Measurements from ENCODE around the gene MCU.
A peak's percentile ranks its signal among the peaks of the same experiment; 100 is the strongest.
"Not testable (repeated sequence)": the region's sequence is repeated elsewhere in the genome, so short reads cannot be mapped to it uniquely, and the experiment has no call there.

Gene MCU

DNA sequence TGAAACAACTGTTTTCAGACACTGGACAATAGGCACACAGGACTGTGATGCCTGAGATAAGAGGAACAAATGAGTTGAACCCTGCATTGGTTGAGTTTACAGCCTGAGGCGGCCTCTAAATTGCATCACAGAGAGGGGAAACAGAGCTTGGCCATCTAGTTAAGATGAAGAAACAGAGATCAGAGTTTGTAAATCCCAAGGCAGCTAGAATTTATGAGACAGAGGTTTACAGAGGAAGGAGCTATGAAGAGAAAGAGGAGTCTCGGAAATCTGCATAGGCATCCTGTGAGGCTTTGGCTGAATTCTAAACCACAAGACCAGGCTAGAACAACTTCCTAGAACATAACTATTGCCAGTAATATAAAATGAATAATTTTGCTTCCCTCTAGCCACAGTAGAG is 160.6 kb downstream of the MCU start:
- no peak for DNase-seq

DNA sequence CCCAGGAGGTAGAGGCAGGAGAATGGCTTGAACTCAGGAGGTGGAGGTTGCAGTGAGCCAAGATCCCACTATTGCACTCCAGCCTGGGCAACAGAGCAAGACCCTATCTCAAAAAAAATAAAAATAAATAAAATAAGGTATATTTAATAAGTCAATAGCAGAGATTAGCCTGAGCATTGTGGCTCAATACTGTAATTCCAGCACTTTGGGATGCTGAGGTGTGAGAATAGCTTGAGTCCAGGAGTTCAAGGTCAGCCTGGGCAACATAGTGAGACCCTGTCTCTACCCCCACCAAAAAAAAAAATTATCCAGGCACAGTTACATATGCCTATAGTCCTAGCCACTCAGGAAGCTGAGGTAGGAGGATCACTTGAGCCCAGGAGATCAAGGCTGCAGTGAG is 163.2 kb downstream of the MCU start:
- no peak for DNase-seq

DNA sequence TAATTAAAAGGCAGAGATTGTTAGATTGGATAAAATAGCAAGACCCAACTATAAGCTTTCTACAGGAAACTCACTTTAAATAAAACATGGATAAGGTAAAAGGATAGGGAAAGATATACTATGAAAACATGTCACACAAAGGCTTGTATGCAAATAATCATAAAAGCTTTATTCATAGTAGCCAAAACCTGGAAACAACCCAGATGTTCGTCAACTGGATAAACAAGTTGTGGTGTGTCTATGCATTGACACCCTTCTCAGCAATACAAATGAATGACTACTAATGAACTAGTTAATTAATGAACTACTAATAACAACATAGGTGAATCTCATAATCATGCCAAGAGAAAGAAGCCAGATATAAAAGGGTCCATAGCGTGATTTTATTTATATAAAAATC is 163.8 kb downstream of the MCU start:
- no peak for DNase-seq

DNA sequence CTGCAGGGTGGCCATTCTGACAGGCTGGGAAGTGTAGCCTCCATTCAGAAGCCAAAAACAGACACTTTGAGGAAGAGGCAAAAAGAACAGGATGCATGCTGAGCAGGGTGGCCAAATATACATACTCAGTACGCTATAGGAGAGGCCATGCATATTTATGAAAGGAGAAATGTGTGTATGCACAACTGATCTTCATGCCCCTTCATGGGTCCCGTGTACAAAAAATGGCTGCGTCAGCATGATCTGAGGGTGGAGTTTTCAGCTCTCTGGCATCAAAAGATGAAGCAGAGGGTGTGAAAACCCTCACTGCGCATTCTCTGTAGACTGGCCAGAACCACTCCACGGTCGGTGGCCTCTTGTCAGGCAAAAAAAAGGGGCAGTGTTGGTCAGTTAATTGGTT is 166.1 kb downstream of the MCU start:
- DNase-seq, result no peak

DNA sequence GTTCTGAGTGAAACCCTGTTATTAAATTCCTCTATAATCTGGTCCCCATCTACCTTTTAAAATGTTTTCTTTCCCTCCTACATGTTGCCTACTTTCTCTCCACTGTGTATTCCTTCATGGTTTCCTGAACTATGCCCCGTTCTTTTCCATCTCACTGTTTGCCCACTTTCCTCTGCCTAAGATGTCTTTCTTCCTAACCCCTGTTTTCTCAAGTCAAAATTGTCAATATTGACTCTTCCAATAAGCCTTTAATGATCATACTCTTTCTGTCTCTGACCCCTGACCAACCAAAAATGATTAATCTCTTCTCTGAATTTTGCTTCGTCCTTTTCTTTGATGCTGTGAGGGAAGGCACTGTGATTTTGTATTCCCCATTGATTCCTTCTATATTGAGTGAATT is 171.0 kb downstream of the MCU start:
- no peak for DNase-seq

DNA sequence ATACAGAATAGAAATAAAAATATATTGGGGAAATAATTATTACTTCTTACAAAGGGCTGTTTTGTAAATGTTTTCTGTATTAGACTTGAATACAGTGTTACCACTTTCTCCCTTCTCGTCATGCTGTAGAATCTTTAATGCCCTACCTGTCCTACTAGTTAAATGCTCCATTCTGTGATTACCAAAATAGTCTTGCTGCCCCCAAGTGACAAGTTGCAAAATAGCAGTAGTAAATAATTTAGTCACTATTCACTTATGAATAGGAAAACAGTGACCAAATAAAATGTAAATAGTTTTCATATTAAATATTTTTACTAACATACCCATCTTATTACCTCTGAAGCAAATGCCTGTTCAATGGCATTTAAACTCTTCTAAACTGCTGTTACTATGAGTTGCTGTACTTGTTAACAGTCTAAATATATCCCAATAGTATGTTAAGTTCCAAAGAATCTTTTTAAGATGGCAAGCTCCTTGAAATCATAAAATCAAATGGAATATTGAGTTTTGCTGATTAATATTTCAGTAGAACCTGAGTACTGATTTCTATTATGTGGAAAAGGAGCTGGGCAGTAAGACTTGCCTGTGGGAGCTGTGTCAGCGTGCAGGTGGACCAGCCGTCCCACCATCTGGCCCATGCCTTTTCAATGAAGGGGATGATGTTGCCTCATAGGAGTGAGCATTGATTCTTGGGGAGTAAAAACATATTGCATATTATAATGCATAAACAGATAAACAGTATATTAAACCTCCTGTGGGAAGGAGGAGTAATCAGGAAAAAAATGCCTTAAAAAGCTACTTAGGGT is 183.5 kb downstream of the MCU start:
- DNase-seq, result no peak

DNA sequence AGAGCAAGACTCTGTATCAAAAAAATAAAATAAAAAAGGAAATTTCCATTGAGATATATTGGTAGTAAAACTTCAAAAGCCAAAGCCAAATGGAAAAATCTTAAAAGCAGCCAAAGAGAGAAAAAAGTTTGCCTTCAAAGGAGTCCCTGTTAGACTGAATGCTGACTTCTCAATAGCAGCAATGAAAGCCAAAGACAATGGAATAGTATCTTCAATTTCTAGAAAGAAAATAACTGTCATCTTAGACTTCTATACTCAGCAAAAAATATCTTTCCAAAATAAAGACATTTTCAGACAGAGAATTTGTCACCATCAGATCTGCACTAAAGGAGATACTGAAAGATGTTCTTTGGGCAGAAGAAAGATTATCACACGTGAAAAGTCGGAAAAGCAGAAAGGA is 187.3 kb downstream of the MCU start:
- no peak for DNase-seq

DNA sequence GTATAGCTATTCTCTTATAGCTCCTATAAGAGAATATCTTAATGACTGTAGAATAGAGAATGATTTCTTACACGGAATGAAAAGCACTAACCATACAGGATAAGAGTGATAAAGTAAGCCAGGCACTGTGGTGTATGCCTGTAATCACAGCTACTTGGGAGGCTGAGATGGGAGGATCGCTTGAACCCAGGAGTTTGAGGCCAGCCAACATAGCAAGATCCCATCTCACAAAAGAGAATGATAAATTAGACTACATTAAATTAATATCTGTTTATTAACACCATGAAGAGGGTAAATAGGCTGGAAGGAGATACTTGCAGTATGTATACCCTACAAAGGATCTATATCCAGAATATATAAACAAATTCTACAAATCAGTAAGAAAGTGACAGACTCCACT is 189.3 kb downstream of the MCU start:
- no peak for DNase-seq

DNA sequence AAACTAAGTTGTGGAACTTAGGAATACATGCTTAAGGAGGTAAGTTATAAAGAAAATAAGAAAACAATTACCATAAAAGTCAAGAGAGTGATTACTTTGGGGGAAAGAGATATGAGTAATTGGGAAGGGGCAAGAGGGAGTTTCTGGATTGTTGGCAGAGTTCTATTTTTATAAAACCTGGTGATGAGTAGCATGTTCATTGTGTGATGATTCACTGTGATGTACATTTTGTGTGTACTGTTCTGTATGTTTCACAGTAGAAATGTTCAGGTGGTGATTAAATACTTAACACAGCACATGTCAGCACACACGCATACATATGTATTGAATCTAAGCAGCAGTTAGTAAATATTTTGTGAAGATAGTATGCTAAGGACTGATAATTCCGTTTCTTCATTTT is 191.9 kb downstream of the MCU start:
- no peak for DNase-seq

DNA sequence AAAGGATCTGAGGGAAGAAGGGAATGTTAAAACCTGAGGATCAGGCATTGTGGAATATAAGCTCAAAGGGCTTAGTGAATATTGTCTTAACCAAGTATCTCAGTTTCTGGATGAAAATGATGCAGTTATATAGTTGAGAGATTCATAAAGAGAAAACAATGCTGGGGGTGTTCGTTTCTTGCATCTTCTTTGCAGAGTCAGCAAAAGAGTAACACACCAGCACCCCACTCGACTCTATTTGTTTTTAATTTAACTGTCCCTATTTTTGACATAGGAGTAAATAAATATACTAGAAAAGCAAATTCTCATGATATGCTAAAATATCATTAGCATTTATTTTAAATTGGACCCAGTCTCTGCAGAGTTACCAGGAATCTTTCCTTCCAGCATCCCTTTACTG is 194.0 kb downstream of the MCU start:
- DNase-seq, result no peak

DNA sequence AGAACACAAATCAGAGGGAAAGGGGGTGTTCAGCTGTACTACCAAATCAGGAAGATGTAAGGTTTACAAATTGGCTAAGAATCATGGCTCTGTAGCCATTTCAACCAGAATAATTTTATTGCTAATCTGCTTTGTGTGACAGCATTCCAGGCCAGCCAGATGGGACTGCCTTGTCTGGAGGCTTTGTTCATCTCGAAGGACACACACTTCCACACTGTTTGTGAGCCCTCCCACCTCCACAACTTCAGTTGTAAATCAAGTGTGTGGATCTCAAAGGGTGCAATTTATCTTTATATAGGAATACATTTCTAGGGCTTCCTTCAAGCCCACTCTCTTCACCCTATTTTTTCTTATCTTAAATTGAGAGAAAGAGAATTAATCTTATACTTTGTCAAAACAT is 194.7 kb downstream of the MCU start:
- no peak for DNase-seq

DNA sequence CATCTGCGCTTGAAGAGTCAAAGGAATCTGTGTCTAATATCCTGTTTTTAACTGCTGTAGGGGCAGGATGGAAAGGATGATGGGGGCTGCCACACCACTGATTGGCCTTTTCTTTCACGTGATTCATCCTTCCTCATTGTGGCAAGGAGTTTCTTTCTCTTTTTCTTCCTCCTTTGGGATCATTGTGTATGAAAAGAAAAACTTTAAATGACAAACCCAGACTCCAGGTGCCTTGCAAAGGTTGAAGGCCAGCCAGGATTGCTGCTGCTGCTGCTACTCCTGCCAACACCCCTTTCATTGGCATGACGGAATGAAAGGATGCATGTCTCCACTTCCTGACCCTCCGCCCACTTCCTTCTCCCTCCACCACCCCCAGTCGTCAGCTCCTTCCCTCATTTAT is 195.1 kb downstream of the MCU start:
- DNase-seq, result peak; percentile 53

DNA sequence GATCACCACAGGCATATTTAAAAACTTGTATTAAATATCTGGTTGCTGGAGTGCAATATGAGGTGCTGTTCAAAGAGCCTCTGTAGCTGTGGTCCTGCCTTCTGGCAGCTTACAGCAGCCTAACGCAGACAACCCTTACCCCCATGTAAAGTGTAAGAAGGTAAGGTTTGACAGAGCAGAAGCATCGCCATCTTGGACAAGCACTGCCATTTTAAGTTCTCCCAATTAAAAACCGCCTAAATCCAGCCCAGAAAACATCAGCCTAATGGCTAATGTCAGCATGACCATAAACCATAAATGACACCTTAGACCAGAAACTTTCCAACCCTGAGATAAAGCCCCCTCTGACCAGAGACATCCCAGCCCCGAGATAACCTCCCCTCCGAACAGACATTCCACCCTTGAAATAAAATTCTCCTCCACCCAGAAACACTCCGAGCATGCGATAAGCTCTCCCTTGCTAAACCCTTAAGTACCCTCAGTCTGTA is 196.3 kb downstream of the MCU start:
- no peak for DNase-seq

DNA sequence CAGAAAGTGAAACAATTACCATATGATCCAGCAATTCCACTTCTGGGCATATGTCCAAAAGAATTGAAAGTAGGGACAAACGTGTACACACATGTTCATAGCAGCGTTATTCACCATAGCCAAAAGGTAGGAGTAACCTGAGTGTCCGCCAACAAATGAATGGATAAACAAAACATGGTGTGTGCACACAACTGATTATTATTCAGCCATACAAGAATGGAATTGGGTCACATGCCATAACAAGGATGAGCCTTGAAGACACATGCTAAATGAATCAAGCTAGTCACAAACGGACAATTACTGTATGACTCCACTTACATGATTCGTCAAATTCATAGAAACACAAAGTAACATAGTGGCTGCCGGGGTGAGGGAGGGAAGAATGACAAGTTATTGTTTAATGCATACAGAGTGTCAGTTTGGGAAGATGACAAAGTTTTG is 197.5 kb downstream of the MCU start:
- DNase-seq, result no peak

DNA sequence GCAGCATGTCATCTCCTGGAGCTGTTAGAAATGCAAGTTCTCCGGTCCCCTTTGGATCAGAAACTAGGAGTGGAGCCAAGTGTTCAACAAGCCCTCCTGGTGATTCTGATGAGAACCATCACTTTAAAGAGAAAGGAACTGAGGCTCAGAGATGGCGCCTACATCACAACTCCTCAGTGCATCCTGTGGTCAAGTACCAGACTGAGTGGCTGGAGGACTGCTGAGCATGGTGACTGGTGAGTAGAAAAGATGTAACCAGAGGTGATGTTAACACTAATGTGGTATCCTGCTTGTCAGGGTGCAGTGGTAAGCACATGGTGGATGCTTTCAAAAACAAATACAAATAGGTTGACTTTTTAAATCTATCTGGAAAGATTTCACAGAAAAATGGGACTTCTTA is 198.1 kb downstream of the MCU start:
- no peak for DNase-seq

DNA sequence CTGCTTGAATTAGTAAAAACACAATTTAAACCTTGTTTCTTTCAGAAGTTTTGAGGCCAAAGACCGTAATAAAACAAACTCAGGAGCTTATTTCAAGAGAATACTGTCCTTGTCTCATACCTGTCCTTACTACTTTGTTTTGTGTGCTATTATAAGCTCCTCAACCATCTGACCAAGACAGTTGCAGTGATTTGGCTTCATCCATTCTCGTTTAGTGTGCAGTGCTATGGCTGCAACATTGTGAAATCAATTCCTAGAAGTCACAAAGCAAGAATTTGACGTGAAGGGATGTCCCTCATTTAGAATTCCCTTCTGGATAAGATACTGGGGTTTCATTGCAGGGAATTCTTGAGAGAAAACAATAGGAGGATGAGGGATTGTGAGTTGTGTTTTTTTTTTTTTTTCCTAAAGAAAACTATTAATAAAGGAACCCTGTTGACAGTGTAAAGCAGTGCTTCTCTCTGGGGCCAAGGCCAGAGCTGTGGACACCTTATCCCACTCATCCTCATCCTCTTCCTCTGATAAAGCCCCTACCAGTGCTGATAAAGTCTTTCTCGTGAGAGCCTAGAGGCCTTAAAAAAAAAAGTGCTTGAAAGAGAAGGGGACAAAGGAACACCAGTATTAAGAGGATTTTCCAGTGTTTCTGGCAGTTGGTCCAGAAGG is 201.3 kb downstream of the MCU start, which contains the start of gene OIT3:
Gene OIT3 (plus strand): TSS at position 604 of the 663 bp plus-strand sequence. CDS start 60 bp downstream, outside the sequence.
- no peak for DNase-seq

DNA sequence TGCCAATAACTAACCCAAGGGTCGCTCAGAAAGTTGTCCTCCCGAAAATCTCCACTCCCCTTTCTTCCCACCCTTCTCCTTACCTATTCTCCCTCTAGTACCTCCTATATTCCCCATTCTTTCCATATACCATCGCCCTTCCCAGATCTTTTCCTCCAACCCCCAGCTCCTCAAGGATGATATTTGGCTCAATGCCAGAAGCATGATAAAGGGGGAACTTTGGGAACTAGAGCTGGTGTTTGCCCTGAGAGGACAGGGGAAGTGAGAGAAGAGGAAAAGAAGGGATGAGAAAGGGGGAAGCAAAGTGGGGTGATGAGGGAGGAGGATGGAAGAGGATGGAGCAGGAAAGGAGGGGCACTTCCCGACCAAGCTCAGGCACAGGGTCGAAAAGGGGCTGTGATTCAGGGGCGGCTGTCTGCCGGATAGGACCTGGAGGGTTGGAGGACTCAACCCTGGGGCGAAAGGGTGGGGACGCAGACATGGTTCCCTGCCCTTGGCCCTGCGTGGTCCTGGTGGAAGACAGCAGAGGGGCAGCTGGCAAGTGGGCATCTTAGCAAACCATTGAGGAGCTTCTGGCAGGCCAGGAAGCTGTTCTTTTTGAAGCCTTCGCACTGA is 203.4 kb downstream of the MCU start:
- DNase-seq, result no peak

DNA sequence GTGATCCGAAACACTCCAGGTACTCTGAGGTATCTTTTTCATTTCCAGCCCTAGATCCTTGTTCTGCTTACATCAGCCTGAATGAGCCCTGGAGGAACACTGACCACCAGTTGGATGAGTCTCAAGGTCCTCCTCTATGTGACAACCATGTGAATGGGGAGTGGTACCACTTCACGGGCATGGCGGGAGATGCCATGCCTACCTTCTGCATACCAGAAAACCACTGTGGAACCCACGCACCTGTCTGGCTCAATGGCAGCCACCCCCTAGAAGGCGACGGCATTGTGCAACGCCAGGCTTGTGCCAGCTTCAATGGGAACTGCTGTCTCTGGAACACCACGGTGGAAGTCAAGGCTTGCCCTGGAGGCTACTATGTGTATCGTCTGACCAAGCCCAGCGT is 206.7 kb downstream of the MCU start:
- no peak for DNase-seq

DNA sequence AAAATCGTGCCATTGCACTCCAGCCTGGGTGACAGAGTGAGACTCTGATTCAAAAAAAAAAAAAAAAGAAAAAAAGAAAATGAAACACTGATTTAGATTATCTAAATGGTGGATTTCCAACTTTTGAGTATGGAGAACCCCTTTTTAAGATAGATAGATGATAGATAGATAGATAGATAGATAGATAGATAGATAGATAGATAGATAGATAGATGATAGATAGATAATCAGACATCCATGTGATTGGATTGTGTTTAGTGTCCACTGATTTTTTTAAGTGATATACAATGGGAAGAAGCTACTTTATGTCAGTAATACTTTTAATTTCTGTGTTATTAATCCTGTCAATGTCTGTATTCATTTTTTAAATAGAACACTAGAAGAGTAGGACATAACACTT is 207.6 kb downstream of the MCU start:
- DNase-seq, result no peak

DNA sequence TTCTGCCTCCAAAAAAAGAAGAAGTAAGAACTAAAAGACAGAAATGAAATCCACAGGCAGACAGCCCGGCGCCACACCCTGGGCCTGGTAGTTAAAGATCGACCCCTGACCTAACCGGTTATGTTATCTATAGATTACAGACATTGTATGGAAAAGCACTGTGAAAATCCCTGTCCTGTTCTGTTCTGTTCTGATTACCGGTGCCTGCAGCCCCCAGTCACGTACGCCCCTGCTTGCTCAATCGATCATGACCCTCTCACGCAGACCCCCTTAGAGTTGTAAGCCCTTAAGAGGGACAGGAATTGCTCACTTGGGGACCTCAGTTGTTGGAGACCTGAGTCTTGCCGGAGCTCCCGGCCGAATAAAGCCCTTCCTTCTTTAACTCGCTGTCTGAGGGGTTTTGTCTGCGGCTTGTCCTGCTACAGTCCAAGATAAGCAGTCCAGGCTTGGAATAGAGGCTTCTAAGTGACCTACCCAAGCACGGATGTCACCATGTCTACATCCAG is 212.1 kb downstream of the MCU start:
- DNase-seq, result not testable (repeated sequence)

DNA sequence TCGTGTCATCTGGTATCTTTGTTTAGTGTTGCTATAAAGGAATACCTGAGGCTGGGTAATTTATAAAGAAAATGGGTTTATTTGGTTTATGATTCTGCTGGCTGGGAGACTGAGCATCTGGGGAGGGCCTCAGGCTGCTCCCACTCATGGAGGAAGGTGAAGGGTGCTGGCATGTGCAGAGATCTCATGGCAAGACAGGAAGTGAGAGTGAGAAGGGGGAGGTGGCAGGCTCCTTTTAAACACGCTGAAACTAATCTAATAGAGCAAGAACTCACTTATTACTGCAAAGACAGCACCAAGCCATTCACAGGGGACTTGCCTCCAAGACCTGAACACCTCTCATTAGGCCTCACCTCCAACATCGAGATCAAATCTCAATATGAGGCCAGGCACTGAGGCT is 212.9 kb downstream of the MCU start:
- DNase-seq, result no peak

DNA sequence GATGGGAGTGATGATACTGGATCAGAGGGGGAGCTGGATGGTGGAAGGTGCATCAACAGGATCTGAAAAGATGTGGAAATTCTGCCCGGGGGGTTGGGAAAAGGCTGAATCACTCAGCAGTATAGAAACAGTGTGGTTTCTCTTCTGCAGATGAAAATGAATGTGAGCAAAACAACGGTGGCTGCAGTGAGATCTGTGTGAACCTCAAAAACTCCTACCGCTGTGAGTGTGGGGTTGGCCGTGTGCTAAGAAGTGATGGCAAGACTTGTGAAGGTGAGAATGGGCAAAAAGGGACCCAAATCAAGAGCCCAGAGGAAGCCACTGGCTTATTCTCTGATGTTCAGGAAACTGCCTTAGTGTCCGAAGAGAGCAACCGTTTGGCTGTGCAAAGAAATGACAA is 214.5 kb downstream of the MCU start:
- DNase-seq, result no peak

DNA sequence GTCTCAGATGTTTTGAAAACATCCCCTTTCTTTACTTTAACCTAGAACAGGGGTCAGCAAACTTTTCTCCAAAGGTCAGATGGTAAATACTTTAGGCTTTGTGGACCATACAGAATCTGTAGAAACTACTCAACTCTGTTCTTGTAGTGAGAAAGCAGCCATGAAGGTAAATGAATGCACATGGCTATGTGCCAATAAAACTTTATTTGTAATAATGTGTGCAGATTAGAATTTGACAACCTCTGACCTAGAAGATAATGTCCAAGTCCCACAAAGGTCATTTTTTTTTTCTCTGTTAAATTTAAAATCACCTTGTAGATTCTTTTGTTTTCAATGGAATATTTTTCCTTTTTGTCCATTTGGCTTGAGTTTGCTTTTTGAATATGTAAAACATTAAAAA is 218.8 kb downstream of the MCU start:
- DNase-seq, result no peak

DNA sequence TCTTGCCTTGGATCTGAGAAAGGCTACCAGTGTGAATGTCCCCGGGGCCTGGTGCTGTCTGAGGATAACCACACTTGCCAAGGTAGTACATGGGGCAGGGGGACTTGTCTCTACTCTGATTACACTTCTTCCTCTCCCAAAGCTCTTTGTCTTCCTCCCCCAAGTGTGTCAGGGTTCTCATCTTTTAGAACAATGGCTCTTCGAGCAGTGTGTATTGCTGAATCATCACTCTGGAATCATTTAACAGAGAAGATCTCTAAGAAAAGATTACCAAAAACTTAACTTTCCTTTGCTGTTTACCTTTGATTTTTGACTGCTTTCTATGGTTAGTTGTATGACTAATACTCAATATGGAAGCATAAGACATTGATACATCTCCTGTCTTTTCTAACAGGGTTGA is 219.8 kb downstream of the MCU start:
- no peak for DNase-seq
